GM21360 (cell line): ENCODE results near the gene DGKI.

Experiments
- ATAC-seq: cut with Tn5 transposase; IDR thresholded peaks from one replicate; pipeline ENCODE4 v1.9.1; 2021; ENCODE audit warnings: mild to moderate bottlenecking, moderate library complexity; ENCODE audit not compliant: unreplicated experiment

The DGKI gene

DNA sequence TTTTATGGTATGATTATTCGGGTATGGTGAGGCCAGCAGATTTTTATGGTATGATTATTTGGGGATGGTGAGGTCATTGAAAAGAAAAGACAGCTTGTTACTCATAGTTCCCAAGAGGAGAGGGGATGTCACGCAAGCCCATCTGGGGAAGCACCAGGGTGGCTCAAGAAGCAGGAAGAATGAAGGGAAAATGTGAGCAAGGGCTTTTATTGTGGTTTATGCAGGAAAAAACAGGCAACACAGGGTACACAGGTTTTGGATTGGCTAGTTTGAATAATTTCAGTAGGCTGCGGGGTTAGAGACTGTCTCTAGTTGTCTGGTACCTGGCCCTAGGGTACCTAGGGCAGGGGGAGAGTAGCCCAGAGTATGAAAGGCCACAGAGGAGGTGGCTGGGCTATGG lies 26.8 kb upstream of the DGKI start:
- ATAC-seq: no peak

DNA sequence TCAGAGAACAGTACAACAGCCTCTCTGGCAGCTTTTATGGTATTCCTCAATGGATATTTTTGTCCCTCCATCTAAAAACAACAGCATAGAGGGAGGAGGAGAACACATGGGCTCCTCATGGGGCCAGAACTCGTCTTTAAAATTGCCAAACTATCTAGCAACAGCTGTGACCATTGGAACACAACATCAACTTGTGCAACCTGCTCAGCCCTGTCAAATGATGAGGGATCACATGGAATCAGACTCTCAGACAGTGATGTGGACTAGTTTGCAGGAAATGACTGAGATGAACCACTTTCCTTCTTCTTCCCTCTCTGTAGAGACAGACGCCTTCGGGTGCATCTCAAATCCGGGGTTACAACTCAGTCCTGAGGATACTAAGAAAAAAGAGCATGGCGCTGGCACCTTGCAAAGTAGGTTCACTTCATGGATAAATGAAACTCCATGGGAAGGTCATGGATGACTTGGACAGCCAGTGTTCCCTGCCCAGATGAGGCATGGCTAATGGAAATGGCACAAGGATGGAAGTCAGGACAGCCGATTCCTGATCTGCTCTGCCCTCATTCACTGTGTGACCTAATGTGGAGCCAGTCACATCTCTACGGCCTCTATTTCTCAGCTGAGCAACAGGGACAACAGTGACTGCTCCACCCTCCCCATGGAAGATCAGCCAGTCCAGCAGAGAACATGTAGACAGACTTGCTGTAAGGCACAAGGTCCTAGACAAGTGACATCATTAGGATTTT lies 24.6 kb upstream of the DGKI start:
- ATAC-seq: no peak

DNA sequence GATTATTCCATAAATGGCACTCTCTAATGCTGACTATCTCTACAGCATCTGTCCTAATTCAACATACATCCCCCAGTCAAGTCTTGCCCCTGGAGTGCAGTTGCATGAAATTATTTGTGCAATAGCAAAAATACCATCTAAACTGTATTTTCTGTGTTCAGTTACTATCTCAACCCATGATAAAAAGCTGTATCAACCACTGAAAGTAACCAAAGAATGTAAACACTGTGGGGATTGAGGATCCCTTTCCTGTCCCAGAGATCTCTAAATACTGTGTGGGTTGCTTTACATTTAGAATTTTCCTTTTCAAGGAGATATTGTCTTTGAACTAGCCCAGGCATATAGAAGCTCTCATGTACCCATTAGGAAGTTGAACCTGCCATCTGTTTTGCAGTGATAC lies 23.9 kb upstream of the DGKI start:
- no peak for ATAC-seq

DNA sequence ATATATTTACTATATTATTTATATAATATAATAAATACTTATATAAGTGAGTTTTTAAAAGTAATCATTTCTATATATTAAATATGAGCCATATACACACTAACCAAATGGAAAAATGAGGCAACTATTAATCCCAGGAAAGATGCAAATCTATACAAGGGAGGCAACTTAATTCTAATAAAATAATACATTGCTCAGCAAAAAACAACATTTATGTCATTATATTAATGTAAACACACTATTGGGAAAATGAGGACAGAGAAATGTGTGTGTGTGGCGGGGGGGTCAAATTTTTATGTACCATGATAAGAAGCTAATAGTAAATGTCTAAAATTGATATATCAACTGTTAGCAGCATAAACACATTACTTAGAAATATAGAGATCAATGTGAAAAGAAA lies 23.3 kb upstream of the DGKI start:
- ATAC-seq: no peak

DNA sequence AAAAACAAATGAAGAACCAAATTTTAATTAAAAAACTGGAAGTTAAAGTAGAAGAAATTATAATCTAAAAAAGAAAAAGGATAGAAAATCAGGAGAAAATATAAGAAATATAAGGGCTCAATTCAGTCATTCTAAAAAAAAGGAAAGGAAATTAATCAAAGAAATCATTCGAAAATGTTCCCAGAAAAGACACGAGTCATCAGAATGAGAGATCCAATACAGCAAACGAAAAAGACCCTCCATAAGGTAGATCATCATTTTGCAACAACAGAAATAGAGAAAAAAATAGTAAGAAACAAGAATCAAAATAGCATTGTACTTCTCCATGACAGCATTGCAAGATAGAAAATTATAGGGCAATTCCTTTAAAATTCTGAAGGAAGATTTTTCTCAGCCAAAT lies 22.5 kb upstream of the DGKI start:
- ATAC-seq: no peak

DNA sequence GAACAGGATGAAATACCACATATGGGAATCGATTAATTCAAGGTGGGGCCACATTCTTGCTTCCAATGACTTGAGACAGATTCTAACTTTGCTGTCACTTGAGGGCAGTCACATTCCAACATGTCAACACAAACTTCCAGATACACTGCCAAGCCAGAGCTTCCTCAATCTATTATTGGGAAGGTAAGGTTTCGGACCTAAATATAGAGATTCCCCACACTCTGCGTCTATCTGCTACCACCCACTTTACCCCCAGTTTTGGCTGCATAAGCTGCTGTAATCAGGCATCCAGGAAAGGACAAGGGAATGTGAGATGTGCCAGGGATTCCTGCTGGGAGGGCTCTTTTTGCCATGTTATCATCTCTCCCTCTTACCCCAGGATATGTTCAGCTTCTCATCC lies 20.5 kb upstream of the DGKI start:
- no peak for ATAC-seq

DNA sequence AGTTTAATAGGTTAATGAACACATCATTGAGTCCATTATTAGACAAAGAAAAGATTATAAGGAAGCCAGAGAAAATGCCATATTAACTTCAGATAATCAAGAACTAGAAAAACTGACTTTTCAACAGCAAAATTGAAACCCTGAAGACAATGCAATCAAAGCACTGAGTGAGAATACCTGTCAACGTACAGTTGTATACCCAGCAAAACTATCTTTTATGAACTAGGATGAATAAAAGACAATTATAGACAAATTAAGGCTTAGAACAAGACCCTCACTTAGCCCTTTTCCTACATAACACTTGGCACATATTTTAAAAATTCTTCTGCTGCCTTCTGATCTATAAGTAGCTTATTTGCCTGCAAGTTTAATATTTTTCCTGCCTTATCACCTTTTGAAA lies 19.0 kb upstream of the DGKI start:
- no peak for ATAC-seq

DNA sequence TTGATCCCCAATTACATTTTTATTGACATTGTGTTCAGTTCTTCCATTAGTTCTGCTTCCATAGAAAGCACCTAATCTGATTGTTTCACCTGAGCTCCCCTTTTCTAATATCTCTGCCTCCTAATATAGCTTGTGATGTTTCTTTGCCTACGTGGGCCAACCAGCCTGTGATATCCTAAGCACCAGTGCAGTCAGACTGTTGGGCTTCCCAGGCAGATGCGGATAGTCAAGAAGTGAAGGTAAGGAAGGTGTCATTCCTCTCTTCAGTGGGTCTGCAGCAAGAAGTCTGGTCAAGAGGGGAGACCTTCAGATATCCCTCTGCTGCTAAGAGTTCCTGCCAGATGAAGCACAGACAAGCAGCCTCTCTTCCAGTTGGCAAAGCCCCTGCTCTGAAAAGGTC lies 16.2 kb upstream of the DGKI start:
- ATAC-seq: no peak

DNA sequence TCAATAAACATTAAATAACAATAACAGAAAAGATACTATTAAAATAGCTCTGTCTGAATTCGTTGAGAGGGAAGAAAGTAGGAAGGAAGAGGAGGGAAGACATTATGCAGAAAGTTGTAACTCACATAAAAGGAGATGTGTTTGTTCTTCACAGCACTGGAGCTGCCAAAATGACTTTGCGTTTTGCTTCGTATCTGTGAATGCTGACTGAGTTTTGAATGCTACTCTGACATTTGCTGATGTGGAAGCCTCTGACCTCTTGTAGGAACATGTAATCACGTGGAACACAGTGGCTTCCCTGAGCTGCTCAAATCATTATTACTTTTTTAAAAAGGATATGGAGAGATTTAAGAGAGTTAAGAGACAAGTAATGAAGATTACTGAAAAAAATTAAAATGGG lies 15.6 kb upstream of the DGKI start:
- no peak for ATAC-seq

DNA sequence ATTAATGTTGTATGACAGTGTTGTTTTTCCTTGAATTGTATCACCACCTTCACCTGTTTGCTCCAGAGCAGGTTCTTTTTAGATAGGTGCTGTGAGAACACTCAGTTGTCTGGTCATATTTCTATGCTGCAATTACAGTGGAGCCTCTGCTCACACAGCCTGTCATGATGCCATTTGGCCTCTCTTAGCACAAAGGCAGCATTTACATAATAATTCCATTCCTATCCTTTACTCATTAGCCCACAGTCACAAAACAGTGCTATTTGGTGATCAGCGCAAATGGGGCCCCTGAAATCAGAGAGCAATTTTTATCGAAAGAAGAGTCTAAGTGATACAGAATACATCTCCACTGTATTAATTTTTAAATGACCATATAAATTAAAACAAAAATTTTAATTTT lies 13.8 kb upstream of the DGKI start:
- no peak for ATAC-seq

DNA sequence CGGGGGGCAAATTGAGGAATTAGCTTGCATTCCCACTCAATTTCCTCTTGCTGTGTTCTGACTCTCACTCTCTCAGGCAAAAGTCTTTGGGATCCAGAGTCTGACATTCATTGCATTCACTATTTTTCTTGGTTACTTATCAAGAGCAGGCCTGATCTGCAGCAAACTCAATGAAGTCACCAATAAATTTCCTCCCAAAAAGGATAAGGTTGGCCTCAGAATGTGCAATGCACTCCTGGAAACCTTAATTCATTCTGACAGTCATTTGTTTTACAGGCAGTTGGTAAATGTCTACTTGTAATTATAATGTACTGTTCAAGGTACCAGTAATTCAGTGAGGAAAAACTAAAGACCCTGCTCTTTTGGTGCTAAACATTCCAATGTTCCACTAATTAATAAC lies 6.3 kb upstream of the DGKI start:
- ATAC-seq: no peak

DNA sequence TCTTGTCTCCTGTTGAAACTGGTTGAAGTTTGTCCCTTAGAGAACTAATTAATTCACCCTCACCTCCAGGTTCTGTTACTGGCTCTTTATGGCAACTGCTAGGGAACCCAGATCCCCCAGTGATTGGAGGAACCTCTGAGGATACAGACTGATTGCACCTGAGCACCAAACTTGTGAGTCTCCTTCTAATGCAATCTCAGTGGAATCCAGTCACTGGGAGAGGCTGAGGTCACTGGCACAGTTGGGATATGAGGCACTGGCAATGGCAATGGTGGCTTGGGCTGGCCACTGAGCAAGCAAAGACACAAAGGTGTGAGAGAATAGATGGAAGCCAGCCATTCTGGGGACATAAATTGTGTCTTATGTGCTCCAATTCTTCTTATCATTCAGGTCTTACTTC lies 5.3 kb upstream of the DGKI start:
- no peak for ATAC-seq

DNA sequence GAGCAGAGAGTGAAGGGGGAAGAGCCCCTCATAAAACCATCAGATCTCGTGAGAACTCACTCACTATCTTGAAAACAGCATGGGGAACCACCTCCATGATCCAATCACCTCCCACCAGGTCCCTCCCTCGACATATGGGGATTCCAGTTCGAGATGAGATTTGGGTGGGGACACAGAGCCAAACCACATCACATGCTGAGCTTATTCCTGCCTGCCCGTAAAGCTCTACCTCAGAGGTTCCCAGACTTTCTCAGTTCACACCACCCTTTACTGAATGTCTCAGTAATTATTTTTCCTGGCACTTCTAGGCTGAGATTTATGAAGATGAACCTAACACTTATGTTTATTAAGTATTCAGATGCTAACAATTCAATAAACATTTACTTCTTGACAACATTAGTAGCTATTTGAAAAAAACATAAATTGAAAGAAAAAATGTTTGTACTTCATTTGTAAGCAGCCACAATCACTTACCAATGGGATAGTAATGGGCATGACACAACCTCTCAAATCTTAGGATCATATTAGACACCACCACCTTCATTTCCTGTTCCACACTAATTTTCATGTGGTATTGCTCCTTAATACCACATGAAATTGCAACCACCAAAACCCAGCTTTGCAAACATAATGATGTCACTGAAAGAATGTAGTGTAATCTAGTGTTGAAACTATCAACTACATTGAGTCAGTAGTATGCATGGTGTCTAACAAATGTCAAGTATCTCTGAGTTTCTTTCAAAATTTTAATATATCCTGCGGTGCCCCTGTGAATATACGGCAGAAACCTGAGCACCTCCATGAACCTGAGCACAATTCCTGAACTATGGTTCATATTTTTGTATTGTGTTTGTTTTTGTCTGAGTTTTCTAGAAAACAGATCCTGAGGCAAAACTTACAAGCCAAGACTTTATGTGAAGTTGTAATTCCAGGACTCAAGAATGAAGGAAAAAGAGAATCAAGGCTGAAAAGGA lies 4.5 kb upstream of the DGKI start:
- ATAC-seq: no peak

DNA sequence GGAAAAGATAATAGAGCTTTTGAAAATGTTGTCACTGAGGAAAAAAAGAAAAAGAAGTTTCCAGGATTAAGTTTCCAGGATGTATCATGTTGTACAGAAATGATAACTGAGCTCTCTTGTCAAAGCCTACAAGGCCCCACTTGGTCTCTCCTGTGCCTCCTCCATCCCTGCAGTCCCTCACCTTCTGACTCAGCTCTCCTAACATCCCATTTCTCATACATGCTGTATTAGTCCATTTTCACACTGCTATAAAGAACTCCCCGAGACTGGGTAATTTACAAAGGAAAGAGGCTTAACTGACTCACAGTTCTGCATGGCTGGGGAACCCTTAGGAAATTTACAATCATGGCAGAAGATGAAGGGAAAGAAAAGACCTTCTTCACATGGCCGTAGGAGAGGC lies 3.8 kb upstream of the DGKI start:
- ATAC-seq: no peak

DNA sequence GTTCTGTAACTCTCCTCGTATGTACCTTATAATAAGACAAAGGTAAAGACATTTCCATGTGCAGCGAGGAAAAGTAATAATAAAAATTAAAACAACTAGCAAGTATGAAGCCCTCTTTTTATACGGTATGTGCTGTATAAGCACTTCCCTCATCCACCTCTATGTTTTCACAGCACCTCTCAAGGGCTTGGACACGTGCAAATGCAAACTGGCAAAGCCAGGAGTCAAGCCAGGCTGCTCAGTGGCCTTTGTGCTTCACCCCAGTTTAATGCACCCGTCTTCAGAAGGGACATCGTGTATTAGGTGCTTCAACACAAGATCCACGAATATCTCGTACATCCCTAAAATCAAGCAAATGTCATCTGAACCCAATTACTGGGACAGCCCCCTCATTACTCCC lies 1.3 kb upstream of the DGKI start:
- ATAC-seq: no peak

DNA sequence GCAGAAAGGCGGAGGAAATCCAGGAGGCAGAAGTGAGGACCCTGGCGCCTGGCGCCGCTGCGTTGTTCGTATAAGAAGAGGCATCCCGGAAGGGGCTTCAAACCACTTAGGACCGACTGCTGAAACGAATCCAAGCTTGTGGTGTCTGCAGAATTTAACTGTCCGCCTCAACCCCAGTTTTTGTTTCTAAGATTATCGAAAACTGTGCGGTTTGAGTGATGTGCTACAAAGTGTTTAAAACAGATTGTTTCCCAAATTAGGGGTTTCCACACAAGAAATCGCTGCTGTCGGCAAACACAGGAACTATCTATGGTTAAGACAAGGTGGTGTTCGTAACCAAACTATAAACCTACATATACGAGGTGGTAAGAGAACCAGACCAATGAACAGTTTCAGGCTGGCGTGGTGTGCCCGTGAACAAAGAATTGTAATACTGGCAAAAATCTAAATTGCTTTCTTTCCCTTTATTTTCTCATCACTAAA lies 835 bp upstream of the DGKI start:
- no peak for ATAC-seq

DNA sequence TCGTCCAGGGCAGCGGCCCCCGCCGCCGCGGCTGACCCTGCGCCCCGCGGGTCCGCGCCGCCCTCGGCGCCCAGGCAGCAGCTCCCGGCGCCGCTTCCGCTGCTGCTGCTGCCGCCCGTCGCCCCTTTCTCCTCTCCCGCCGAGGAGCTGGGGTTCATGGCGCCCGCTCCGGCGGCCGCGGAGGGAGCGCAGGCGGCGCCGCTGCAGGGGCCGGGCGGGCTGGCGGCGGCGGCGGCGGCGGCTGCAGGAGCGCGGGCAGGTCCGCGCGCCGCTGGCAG lies 286 bp downstream of the DGKI start:
- ATAC-seq: peak; percentile 46

DNA sequence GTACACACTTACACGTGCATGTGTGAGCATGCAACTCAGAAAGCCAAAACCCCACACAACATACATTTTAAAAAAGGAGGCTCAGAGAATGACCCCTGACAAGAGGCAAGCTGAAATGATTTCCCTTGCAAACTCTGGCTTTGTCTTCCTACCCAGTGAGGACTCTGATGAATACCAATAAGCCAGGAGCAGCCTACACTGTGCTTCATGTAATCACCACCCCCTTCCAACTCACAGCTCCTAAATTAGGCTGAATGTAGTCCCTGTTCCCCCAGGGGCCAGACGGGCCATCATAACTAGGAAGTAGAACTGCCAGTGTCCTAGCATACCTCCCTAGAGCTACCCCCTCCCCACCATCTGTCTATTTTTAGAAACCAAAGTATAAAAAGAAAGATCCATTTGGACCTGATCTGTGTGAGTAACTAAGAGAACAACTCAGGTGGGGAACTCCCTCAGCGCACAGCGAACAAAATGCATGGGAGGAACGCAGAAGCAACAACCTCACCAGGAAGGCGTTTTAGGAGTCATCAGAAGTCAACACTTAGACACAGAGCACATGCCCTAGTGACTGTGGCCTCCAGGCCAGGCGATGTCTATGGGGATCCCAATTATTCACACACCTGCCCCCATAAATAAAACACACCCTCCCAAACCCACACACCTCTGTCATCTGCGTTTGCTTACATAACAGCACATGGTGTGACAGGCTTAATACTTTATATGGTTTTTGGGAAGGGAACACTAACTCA lies 1.9 kb downstream of the DGKI start:
- no peak for ATAC-seq

DNA sequence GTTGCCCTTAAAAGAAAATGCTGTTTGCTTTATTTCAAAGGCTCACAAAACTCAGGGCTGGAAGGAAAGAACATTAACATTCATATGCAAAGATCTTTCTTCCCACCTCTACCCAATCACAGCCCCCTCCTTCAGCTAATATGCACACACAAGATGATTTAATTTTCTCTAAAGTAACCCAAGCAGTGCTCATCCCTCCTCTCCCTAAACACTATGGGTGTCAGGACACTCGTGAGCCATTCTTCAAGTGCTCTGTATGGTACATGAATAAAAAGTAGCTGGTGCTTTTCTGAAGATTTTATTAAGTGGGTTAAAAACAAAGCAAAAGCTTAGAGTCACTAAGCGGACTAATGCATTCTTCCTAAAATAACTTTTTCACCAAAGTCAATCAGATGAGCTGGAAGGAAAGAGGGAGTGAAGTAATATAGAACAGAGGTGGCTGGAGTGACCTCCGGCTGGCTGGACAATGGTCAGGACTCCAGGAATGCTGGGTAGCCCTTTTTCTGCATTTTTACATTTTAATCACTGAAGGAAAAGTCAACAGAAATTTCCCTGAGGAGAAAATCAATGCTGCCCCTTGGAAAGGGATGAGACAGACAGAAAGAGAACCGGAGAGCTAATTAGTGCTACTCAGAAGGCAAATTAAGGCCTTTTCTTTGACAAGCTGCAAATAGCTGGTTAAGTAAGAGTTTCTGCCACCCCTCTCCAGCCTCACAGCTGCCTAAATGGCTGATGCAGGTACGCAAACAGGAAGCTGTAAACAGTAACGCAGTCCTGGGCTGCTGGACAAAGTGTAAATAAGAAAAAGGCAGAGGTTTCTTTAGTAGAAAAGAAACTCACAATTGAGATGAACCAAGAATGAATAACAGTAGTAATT lies 6.6 kb downstream of the DGKI start:
- no peak for ATAC-seq

DNA sequence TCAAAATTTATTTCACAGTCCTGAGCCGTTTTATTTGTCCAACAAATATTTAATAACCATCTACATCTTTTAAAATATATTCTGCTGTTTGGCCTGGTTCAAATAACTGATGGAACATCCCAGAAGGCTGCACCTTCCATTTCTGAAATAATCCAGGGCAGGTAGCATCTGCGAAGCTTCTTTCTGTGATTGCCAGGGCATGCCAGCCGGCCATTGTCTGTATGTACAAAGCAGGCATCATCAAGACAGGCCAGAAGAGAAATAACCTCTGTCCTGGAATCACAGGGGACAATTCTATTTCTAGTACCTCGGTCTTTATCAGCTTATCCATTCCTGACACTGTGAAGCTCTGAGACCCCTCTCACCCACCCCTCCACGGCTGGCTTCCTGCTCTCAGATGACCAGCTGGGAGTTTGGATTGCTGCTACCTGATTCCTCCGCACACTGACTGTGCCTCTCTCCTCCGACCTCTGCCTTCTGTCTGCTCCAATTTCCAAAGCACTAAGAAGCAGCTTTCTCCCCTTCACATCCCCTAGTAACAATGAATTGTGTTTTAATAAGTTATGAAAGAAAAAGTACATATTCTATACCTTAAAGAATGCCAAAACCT lies 8.0 kb downstream of the DGKI start:
- no peak for ATAC-seq
